ENCODE results near the gene GAL3ST3.

DNA sequence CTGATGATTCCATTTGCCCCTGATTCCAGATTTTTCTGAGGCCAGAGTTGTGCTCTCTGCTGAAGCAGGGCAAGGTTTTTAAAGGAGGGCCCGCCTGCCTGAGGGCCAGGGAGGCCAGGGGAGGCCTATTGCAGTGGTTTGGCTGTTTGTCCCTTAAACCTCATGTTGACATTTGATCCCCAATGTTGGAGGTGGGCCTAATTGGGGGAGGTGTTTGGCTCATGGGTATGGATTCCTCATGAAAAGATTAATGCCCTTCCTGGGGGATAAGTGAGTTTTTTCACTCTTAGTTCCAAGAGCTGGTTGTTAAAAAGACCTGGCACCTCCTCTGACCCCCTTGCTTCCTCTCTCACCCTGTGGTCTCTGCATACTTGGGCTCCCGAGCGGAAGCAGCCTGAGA, 9.2 kb downstream of the GAL3ST3 start:
- TF ChIP-seq POLR2A (IDR thresholded peaks at IDR 0.05) = no peak
- TF ChIP-seq, protein P1, sequence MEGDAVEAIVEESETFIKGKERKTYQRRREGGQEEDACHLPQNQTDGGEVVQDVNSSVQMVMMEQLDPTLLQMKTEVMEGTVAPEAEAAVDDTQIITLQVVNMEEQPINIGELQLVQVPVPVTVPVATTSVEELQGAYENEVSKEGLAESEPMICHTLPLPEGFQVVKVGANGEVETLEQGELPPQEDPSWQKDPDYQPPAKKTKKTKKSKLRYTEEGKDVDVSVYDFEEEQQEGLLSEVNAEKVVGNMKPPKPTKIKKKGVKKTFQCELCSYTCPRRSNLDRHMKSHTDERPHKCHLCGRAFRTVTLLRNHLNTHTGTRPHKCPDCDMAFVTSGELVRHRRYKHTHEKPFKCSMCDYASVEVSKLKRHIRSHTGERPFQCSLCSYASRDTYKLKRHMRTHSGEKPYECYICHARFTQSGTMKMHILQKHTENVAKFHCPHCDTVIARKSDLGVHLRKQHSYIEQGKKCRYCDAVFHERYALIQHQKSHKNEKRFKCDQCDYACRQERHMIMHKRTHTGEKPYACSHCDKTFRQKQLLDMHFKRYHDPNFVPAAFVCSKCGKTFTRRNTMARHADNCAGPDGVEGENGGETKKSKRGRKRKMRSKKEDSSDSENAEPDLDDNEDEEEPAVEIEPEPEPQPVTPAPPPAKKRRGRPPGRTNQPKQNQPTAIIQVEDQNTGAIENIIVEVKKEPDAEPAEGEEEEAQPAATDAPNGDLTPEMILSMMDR (IDR thresholded peaks at IDR 0.05) = no peak

All from sigmoid colon (tissue), 3 donors.